NOMO-1 (cell line): ENCODE data around the gene CCDC106.
A peak's percentile ranks its signal among the peaks of the same experiment; 100 is the strongest.

Experiments used
- DNase-seq, 2 experiments: peaks; one replicate each; lab custom pipeline; 2025; ENCODE audit not compliant: unreplicated experiment in 2 of 2; lab: John Stamatoyannopoulos, UW

Gene CCDC106

DNA sequence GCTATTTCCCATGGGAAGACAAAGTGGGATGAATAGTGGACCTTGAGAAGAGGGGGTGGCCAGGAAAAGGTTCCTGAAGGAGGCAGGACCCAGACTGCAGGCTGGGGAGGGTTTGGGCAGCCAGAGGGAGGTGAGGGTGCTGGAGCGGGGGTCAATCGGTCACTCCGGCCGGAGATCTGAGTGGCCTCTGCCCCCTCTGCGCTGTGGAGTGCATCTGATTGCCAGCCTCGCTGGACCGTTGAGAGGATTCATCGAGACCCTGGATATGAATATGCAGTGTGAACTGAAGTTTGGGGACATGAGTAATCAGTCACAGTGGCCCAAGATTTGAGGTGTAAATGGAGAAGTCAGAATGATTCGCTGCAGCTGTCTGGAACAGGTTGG is 12.7 kb upstream of the CCDC106 start:
- DNase-seq, result peak in 1 of 2 experiments; percentile 8

DNA sequence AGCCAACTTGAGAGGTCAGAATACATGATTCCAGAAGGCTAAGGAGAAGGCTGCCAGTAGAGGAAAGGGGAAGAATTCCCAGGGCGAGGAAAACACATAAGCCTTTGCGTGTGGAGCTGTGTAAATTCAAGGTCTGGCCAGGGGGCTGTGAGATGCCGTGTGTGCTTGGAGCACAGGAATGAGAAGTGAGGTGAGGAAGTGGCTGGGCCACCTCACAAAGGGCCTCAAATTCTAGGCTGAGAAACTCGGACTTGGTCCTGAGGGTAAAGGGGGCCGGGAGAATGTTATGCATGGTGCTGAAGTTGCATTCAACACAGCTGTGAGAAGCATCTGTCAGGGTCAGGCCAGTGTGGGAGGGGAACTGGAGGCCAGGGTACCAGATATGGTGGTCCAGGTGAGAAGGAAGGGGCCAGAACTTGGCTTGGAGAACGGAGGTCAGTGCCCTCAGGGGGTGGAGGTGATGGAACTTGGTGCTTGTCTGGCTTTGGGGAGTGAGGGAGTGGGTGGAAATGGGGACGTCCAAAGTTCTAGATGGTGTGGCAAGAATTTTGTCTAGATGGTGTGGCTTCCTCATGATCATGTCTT is 12.1 kb upstream of the CCDC106 start:
- DNase-seq, result no peak

DNA sequence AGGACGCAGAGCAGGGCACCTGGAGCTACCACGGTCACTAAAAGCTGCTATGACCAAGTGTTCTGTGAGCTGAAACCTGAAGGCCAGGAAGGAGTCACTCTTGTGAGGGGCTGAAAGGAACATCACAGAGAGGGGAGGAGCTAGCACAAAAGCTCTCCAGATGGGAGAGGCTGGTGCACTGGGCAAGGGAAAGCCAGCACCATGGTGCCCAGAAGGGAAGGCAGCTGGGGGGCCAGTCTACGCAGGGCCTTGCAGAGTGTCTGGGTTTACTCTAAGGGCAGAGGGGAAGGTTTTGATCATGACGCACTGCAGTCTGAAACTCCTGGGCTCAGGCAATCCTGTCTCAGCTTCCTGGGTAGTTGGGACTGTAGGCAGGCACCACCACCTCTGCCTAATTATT is 11.3 kb upstream of the CCDC106 start:
- DNase-seq, result no peak

DNA sequence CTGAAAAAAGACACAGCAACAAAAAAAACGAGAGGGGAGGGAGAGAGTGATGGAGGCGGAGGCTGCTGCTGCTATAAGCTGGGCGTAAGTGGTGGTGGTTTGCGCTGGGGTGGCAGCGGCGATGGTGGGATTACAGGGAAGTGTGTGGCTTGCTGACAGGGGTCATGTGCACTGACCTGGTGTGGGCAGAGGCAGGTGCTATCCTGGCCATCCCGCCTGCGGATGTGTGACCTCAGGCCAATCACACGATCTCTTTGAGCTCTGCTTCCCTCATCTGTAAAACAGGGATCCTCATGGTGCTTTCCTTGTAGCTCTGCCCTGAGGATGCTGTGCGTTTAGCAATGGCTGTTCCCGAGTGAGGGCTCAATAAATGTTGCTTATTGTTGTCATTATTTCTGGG is 10.5 kb upstream of the CCDC106 start:
- DNase-seq, result no peak

DNA sequence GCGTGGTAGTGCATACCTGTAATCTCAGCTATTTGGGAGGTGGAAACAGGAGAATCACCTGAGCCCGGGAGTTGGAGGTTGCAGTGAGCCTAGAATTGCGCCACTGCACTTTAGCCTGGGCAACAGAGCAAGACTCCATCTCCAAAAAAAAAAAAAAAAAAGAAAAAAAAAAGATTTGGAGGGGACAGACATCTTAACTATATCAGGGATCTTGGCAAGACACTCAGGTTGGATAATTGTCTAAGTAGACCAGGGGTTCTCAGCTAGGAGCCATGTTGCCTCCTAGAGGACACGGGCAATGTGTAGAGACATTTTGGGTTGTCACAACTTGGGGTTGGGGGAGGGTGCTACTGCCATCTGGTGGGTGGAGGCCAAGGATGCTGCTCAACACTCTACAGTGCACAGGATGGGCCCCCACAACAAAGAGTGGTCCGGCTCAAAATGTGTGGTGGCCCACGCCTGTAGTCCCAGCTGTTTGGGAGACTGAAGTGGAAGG is 9.1 kb upstream of the CCDC106 start:
- no peak for DNase-seq

DNA sequence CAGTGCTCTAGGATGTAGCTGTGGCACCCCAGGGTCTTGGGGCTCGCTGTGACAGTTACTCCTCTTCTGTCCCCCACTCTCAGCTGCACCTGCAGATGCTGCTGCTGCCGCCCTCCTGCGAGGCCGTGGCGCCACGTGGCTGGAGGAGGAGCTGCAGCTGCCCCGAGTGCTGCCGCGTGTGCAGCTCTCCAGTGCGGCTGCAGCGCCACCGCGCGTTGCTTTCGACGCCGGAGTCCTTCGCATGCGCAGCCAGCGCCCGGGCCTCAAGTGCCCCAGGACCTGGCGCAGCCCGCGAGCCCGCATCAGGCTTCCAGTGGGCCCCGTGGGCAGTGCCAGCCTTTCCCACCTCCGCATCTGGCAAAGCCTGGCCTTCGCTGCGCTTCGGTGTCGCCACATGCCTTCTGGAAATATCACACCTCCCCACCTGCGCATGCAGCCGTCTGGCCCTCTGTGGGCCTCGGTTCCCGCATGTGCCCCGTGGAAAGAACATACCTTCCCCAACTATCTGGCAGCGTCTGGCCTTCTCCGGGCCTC is 7.9 kb upstream of the CCDC106 start:
- no peak for DNase-seq

DNA sequence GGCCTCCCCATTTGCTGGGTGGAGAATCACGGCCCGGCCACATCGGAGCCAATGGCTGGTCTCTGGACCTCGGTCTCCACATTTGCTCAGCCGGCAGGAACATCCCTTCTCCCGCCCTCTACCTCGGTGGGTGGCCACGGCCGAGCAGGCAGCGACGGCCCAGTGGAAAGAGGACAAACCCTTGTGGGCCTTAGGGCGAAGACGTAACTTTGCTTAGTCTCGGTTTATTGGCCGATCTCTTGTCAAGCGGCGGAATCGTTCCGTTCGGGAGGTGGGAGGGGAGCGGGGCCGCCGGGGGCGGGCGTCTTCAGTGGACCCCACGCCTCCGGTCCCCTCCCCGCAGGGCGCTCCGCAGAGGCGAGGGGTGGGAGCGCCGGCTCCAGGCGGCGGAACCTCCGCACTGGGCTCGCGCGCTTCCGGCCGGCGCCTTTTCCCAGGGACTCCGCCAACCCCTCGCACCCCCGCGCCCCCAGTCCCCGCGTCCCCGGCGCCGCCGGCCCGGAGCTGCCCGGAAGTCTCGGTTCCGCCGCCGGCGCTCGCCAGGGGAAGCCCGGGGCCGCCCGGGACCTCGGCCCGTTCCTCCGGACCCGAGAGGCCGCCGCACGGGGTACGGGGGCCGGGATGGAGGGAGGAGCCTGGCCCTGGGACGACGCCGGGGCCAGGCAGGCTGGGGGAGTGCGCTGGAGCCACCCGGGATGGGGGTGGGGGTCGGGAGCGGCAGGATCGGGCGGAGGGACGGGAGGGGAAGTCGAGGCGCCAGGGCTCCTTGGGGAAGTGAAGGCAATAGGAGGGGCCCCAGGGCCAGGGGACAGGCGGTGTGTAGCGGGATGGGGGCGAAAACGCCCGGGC is 7.2 kb upstream of the CCDC106 start, which contains the start of gene ZNF580:
TSS of gene ZNF580 (plus strand) at position 426 of the 849 bp plus-strand sequence. CDS start 1,507 bp downstream, outside the sequence.
- DNase-seq, result peak; percentile 36 to 46

DNA sequence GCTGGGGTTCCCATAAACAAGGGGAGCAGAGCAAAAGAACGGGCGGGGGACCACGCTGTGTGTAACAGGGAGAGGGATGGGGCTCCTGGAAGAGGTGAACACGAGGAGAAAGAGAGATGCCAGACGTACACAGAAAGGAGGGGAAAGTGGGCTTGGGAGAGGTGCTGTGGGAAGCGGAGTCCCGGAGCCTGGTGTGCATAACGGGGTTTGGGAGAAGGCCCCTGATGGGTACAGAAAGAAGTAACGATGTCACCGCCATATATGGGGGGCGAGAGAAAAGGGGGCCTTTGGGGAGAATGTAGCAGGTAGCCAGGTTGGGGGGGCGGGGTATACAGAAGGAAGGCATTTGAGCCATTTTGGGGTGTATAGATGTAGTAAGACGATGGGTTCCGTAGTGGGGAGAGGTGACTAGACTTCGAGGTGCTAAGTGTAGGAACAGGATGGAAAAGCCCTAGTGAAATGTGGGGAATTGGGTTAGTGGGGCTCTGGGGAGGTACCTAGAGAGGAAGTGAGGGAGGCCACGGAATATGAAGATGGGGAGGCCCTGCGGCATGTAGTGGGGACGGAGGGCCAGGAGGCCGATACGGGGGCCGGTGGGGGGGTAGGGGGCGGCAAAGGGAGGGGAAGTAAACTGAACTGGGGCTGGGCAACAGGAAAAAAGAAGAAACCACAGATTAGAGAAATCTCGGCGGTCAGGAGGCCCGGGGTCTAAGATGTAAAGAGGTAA is 6.4 kb upstream of the CCDC106 start:
- peak in 1 of 2 experiments; percentile 29 for DNase-seq

DNA sequence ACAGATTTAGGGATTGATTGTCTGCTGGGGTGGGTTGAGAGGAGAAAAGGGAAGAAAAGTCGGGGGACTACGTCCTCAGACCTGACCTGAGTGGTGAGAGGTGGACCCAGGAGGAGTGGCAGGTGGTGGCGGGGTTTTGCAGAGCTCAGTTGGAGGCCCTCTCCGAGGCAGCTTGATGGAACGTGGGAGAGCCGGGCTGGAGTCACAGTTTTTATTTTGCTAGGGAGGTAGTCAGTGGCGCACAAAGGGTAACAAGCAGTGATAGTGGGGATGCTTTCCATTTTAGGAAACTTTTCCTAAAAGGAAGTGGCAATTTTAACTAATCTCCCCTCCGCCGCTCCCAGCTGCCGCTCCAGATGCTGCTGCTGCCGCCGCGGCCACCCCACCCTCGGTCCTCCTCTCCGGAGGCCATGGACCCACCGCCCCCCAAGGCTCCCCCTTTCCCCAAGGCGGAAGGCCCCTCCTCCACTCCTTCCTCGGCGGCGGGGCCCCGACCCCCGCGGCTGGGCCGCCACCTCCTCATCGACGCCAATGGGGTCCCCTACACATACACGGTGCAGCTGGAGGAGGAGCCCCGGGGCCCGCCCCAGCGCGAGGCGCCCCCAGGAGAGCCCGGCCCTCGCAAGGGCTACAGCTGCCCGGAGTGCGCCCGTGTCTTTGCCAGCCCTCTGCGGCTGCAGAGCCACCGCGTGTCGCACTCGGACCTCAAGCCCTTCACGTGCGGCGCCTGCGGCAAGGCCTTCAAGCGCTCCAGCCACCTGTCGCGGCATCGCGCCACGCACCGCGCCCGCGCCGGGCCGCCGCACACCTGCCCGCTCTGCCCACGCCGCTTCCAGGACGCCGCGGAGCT is 5.6 kb upstream of the CCDC106 start:
- DNase-seq, result no peak

DNA sequence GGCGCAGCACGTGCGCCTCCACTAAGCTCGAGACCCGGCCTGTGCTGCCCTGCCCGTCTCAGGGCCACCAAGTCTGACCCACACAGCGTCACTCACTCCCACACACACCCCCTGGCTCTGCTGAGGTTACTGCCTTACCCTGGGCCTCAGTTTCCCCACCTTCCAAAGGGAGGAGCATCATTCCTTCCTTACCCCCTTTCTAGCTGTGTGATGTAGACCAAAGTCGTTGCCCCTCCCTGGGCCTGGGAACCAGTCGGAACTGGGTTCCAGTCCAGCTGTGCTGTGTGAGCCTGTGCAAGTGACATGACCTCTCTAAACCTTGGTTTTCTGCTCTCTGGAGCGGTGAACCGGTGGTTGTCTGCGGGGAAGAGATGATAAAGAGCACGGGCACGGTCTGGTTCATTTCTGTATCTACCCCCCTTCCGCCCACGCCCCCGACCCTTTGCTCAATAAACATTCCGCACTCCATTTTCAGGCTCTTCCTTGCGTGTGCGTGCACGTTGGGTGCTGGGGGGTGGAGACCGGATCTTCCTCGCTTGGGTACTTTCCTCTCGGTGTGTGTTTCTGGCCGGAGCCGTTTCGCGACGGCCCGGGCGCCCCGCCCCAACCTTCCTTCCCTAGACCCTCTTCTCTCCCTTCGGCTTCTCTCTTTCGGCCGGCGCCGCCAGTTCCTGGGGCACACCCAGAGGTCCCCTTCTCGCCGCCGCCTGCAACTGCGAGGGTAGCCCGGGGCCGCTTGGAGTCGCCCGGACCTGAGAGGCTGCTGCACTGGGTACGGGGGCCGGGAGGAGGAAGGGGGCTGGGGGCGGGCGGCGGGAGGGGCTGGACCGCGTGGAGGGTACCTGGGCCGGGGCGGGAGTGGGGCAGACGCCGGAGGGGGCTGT is 4.8 kb upstream of the CCDC106 start, which contains the start of gene ZNF581:
TSS of gene ZNF581 (plus strand) at position 647 of the 884 bp plus-strand sequence. CDS start 923 bp downstream, outside the sequence.
- DNase-seq, result peak; percentile 66 to 68

DNA sequence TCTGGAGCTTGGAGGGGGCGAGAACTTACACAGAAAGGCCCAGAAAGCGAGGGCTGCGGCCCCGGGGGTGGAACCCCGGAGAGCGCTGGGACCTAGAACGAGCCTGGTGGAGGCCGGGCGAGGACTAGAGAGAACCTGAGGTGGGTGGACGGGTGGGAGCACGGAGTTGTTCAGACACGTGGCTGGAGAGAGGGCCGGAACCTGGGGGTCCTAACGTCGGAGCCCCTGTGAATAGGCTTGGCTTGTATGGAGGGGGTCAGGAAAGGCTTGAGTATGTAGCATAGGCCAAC is 4.2 kb upstream of the CCDC106 start:
- DNase-seq, result no peak

DNA sequence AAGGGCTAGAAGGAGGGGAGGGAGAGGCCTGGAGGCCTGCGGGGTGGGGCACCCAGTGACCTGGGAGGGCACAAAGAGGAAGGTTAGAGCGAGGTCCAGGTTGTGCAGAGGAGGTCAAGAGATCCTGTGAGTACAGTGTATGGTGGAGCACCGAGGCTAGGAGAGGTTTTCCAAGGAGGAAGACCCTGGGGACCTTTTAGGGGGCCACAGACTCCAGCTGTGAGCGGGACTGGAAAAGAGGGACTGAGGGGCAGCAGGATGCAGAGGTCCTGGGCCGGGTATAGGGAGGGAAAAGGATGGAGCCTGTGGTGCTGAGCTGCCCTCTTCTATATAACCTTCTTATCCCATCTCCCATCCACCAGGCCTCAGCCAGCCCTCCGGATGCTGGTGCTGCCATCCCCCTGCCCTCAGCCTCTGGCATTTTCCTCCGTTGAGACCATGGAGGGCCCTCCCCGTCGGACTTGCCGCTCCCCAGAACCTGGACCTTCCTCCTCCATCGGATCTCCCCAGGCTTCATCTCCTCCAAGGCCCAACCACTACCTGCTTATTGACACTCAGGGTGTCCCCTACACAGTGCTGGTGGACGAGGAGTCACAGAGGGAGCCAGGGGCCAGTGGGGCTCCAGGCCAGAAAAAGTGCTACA is 3.7 kb upstream of the CCDC106 start:
- DNase-seq, result no peak

DNA sequence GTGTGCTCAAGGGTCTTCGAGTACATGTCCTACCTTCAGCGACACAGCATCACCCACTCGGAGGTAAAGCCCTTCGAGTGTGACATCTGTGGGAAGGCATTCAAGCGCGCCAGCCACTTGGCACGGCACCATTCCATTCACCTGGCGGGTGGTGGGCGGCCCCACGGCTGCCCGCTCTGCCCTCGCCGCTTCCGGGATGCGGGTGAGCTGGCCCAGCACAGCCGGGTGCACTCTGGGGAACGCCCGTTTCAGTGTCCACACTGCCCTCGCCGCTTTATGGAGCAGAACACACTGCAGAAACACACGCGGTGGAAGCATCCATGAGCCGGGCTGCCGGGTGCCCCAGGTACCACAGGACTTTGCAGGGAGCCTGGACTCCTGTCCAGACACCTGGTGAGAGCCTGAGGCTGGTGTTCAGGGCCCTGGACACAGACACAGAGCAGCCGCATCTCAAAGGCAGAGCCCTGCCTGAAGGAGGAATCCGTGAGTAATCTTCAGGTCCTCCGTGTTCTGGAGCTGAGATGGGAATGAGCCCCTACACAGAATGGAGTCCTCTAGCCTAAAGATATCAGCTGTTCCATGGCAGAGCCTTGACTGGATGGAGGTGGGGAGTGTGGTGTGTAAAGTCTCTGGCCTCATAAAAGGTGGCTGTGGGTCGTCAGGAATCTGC is 3.0 kb upstream of the CCDC106 start:
- no peak for DNase-seq

DNA sequence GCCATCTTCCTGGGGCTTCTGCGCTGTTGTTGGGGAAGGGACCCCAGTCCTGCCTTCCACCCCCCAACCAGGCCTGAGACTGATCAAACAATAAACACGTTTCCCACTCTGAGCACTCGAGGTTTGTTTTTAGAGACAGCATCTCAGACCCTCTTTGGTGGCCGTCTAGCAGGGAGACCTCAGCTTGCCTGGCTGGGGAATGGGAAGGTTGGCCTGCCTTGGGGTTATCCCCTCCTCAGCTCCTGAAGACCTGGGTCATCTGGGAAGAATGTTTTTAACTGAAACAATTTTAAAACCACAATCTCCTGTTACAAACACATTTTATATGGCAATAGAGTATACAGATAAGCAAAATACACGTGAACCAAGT is 2.5 kb upstream of the CCDC106 start:
- no peak for DNase-seq

DNA sequence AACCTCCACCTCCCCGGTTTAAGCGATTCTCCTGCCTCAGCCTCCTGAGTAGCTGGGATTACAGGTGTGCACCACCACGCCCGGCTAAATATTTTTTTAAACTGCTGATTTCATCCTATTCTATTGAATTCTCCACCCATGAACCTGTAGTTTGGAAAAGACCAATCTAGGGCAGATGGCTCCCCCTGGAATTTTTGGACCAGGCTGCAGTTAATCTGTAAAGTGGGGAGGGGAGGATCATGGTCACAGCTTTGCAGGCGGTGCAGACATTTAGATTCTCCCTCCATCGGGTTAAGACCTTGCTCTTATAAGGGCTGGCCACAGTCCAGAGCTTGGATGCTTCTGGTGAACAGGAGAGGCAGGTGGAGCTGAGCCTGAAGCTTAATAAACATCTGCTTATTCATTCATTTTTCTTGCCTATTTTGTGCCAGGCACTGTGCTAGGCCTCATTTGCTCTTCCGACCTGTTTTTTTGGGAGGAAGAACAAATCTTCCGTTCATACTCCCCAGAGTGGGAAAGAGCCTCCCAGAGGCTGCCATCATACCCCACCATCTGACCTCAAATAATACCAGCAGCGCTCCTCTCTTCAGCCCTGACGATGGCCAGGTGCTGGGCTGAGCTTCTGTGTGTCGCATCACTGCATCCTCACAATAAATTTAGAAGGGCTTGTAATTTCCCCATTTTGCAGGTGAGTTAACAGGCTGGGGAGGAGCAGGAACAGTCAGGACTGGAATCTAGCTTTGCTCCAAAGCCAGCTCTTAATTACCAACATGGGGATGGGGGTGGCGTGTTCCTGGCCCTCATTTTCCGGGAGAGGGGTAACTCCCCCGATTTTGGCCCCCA is 902 bp upstream of the CCDC106 start:
- no peak for DNase-seq

DNA sequence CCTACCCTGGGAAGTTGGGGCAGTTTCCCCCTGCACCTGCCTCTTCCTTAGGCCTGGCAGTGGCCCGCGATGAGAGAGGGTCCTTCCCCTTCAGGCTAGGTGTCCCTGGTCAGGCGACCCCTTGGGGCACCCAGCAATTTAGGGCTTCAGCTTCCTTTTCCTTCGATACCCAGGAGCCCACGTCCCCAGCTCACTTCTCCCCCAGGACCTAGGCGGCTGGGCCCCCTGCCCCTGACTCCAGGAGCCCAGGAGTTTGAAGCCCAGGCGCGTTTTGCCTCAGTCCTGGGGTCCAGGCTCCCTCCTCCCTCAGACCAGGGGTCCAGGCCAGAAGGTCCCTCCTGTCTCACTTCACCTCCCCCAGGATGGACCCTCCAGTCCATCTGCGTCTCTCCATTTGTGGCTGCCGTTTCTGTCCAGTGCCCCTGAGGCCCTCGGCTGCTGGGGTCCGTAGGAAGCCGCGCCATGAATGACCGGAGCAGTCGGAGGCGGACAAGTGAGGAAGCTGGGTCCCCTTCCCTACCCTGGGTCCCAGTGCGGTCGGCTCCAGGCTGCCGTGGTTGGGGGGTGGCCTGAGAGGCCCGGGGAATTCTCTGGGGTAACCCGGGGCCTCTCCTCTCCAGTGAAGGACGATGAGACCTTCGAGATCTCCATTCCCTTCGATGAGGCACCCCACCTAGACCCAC is 714 bp downstream of the CCDC106 start:
- DNase-seq, result no peak
